Osteocyte (in vitro differentiated cells): ENCODE data around the gene PDE4D. TPM values are rescaled to one million over a fixed set of nuclear protein-coding genes. Genes with fewer than 3 reads are reported as not detected.

Experiments used
- DNase-seq: peaks from one replicate; pipeline ENCODE4 v3.0.0; 2021; ENCODE audit warnings: mixed read lengths; ENCODE audit not compliant: unreplicated experiment; ENCODE audit errors: extremely low spot score
- H3K27ac Mint-ChIP-seq: one replicate; pipeline ENCODE4 v1.8.0; 2021; ENCODE audit warnings: mild to moderate bottlenecking, mixed read lengths; ENCODE audit not compliant: unreplicated experiment
- H3K27me3 Mint-ChIP-seq: one replicate; pipeline ENCODE4 v1.8.0; 2021; ENCODE audit warnings: mixed read lengths; ENCODE audit not compliant: unreplicated experiment
- H3K36me3 Mint-ChIP-seq: one replicate; pipeline ENCODE4 v1.8.0; 2021; ENCODE audit warnings: mixed read lengths; ENCODE audit not compliant: unreplicated experiment
- H3K4me1 Mint-ChIP-seq: one replicate; pipeline ENCODE4 v1.8.0; 2021; ENCODE audit warnings: mixed read lengths; ENCODE audit not compliant: unreplicated experiment
- H3K4me3 Mint-ChIP-seq: one replicate; pipeline ENCODE4 v1.8.0; 2021; ENCODE audit warnings: mild to moderate bottlenecking, moderate library complexity, mixed read lengths; ENCODE audit not compliant: unreplicated experiment
- H3K9me3 Mint-ChIP-seq: one replicate; pipeline ENCODE4 v1.8.0; 2021; ENCODE audit warnings: mixed read lengths; ENCODE audit not compliant: unreplicated experiment
- total RNA-seq: library from RNA; stranded (reverse); gene quantifications from 2 replicates; pipeline ENCODE4 v1.2.1, GENCODE V29; 2021
- TF ChIP-seq, protein P1 (sequence below): fragments of 200-600 bp; sonication (generic); IDR thresholded peaks from 2 replicates; pipeline ENCODE4 v1.5.0; 2021; ENCODE audit warnings: antibody characterized with exemption, mild to moderate bottlenecking, moderate library complexity

The PDE4D gene
- total RNA-seq, 1 donor from 2014 or later: 24.2 TPM

DNA sequence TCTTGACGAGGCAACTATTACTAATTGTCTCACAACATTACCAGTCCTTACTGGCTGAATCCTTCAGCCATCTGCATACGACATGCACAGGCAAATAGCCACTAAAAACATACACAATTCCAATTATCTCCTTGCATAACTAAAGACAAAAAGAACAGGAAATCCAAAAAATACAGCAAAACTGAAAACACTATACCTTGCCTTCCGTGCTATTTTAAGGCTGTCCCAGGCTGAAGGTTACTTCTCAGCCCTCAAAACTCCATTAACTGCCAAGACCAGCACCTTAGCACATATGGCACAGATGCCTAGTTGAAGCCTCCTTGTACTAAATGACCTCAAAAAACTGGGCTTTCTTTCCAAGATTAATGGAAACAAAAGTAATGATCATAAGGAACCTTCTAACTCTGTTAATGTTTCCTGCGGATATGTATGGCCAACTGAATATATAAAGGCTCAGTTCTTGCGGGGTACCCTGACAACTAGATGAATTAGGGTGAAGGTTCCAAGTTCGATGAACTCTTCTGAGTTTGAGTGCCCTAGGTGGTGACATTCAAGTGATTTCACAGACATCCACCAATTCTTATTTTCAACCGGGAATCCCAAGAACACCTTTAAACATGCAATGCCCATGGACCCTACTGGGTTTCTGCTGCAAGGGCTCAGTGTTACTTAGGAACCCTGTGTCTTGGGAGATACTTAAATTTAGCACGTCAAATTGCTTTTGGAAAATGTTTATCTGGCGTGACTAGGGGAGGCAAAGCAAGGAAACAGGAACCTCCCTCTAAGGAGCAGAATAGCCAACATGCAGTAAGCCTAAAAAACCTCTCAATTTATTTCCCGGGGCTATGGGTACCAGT, 855.4 kb downstream of the PDE4D start:
- Mint-ChIP-seq H3K36me3 (no peaks in the 10 kb centered on the region), H3K27ac (peak overlapping the region; percentile 73), H3K4me3 (peak overlapping the region; percentile 95), H3K9me3 (no peaks in the 10 kb centered on the region), H3K27me3 (no peaks in the 10 kb centered on the region), H3K4me1 (peaks cover 58% of the 10 kb centered on the region)
- TF ChIP-seq, protein P1, sequence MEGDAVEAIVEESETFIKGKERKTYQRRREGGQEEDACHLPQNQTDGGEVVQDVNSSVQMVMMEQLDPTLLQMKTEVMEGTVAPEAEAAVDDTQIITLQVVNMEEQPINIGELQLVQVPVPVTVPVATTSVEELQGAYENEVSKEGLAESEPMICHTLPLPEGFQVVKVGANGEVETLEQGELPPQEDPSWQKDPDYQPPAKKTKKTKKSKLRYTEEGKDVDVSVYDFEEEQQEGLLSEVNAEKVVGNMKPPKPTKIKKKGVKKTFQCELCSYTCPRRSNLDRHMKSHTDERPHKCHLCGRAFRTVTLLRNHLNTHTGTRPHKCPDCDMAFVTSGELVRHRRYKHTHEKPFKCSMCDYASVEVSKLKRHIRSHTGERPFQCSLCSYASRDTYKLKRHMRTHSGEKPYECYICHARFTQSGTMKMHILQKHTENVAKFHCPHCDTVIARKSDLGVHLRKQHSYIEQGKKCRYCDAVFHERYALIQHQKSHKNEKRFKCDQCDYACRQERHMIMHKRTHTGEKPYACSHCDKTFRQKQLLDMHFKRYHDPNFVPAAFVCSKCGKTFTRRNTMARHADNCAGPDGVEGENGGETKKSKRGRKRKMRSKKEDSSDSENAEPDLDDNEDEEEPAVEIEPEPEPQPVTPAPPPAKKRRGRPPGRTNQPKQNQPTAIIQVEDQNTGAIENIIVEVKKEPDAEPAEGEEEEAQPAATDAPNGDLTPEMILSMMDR: no peak
- no peak for DNase-seq

DNA sequence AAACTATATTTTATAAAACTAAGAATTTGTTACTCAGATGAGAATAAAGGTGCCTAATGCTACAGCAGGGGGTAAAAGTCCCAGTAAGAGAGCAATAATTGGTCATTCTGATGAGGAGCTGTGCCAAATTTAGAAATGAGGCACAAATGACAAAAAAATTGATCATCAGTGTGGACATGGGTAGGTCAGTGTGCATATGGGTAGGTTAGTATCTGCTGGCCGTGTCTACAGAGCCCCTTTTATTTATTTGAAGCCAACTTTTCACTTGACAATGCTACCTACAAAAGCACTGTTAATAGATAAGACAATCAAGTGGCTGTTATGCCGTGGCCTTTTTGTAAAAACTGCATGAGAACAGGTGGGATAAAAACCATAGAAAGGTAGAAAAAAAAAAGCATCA, 856.1 kb downstream of the PDE4D start:
- TF ChIP-seq, protein P1: no peak
- peak overlapping the region; percentile 92 for H3K27ac Mint-ChIP-seq
- DNase-seq: no peak
- H3K9me3 Mint-ChIP-seq: no peaks in the 10 kb centered on the region
- H3K27me3 Mint-ChIP-seq: no peaks in the 10 kb centered on the region
- H3K36me3 Mint-ChIP-seq: no peaks in the 10 kb centered on the region
- peaks cover 59% of the 10 kb centered on the region for H3K4me1 Mint-ChIP-seq
- peak overlapping the region; percentile 95 for H3K4me3 Mint-ChIP-seq

DNA sequence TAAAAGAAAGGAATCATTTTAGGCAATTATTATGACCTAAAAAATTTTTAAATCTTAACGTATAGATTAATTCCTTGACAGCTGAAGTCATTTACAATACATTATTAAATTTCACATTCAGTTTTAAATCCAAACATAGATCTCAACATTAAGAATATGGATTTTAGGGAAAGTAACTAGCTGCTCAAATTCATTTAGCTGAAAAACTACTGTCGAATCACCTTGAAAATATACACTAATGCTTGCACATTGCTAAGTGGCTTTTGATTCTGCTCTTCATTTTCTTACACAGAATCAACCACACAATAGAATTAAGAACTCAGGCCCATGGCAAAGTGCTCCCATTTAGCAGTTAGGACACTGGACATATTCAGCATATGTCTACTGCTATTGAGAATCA, 856.5 kb downstream of the PDE4D start:
- H3K36me3 Mint-ChIP-seq: no peaks in the 10 kb centered on the region
- H3K27me3 Mint-ChIP-seq: no peaks in the 10 kb centered on the region
- no peaks in the 10 kb centered on the region for H3K9me3 Mint-ChIP-seq
- peaks cover 55% of the 10 kb centered on the region for H3K4me1 Mint-ChIP-seq
- H3K27ac Mint-ChIP-seq: peak overlapping the region; percentile 92
- DNase-seq: no peak
- TF ChIP-seq, protein P1: no peak
- H3K4me3 Mint-ChIP-seq: peak overlapping the region; percentile 95

DNA sequence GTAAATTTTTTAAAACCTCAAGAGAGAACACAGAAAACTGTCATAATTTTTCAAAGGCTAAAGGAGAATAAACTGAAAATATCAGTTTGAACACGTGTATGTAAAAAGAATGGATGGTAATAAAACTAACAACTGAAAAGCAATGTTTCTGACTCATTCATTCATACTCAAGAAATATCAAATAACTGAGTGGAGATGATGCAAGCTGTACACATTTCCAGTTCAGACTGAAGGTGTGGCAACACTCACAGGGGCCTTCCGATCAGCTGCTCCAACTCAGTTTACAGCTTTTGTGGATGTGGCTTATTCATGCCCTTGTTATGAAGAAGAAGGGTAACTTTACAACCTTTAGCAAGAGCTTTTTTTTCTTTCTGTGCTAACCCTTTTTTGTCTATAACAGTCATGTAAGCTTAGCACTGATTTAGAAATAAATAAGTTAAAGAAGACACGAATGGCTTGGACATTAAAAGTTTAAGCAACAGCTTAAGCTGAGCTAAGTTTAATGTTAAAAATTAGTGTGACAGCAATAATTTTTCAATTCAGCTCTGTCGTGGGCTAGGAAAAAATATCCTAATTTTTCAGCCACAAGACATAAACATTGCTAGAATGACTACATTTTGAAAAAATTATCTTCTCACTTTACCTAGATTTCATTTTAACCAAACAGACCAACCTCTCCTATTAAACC, 857.1 kb downstream of the PDE4D start:
- TF ChIP-seq, protein P1: no peak
- DNase-seq: no peak
- Mint-ChIP-seq H3K27me3 (no peaks in the 10 kb centered on the region), H3K4me3 (peak overlapping the region; percentile 95), H3K4me1 (peaks cover 49% of the 10 kb centered on the region), H3K9me3 (no peaks in the 10 kb centered on the region), H3K36me3 (peaks cover 2% of the 10 kb centered on the region), H3K27ac (peak overlapping the region; percentile 92)

DNA sequence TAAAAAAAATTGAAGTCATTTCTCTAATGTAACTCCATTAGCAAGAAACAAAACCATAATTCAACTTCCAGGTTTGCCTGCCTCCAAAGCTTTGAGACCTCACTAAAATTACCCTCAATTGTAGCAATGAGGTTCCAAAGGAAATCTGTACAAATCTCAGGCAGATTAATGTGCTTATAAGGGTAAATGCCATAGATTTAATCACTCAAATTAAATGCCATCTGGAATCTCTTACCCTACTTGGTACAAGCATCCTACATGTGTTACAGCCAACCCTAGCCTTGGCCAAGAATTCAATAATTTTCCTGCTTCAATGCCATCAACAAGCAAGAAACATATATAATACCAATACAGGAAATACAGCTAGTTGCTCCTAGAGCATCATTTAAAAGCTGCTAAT, 857.8 kb downstream of the PDE4D start:
- Mint-ChIP-seq H3K4me3 (peak overlapping the region; percentile 6), H3K36me3 (peaks cover 5% of the 10 kb centered on the region), H3K9me3 (no peaks in the 10 kb centered on the region), H3K27me3 (no peaks in the 10 kb centered on the region), H3K4me1 (peaks cover 49% of the 10 kb centered on the region), H3K27ac (peak overlapping the region; percentile 92)
- no peak for DNase-seq
- TF ChIP-seq, protein P1: no peak
